A549 (cell line): ENCODE measurements around the gene ST14. TPM values are rescaled to one million over a fixed set of nuclear protein-coding genes. Genes with fewer than 3 reads are reported as not detected.

Source experiments
- ATAC-seq, 2 experiments: fragments of 200-7000 bp in 1 of 2; fragments of >200 bp in 1 of 2; cut with Nextera tagmentation in 1 of 2; cut with Tn5 transposase in 1 of 2; 3 replicates each; pipeline versions ENCODE4 v1.8.0 to v1.9.1; 2018 to 2020; ENCODE audit warnings: mild to moderate bottlenecking in 1 of 2, moderate library complexity in 1 of 2
- CTCF ChIA-PET: fragments of 300-600 bp; sonication (Branson Sonifier 250); formaldehyde crosslinking; extraction: SDS; loops from one replicate; lab custom pipeline; 2021; ENCODE audit warnings: antibody characterized with exemption, inconsistent platforms; lab: Yijun Ruan, JAX
- POLR2A ChIA-PET: fragments of 350-600 bp; formaldehyde crosslinking; extraction: SDS; loops from one replicate; lab custom pipeline; 2021; ENCODE audit warnings: antibody characterized with exemption, inconsistent platforms; lab: Yijun Ruan, JAX
- DNase-seq, 2 experiments: peaks; one replicate each; pipeline versions ENCODE4 v3.0.0 to v3.0.0-alpha.2; 2011 to 2016; ENCODE audit warnings: low read depth in 1 of 2, low spot score in 1 of 2
- FAIRE-seq: peaks from 2 replicates; lab custom pipeline; 2011; peaks lifted over from hg19 to GRCh38; lab: Jason Lieb, UNC
- H3K27ac ChIP-seq, 2 experiments: fragments of >200 bp; sonication (Bioruptor Twin); formaldehyde crosslinking; 3 replicates each; pipeline ENCODE4 v1.5.1; 2016 to 2017
- H3K4me1 ChIP-seq: fragments of >200 bp; sonication (Bioruptor Twin); formaldehyde crosslinking; 3 replicates; pipeline ENCODE4 v1.6.1; 2016
- H3K4me2 ChIP-seq: fragments of >200 bp; sonication (Bioruptor Twin); formaldehyde crosslinking; 3 replicates; pipeline ENCODE4 v1.6.1; 2016
- H3K4me3 ChIP-seq: fragments of >200 bp; sonication (Bioruptor Twin); formaldehyde crosslinking; 3 replicates; pipeline ENCODE4 v1.5.1; 2016
- H3K9me3 ChIP-seq: fragments of >200 bp; sonication (Bioruptor Twin); formaldehyde crosslinking; 3 replicates; pipeline ENCODE4 v1.6.1; 2016
- CBX2 ChIP-seq: fragments of 200-600 bp; sonication (generic); IDR thresholded peaks from 2 replicates; pipeline ENCODE4 v1.6.1; 2016; ENCODE audit warnings: low read depth, mild to moderate bottlenecking, borderline replicate concordance
- CBX8 ChIP-seq: fragments of 200-600 bp; sonication (generic); IDR thresholded peaks from 2 replicates; pipeline ENCODE4 v1.6.1; 2016
- CEBPB ChIP-seq, 2 experiments: fragments of >200 bp in 1 of 2; sonication (Bioruptor Twin) in 1 of 2; formaldehyde crosslinking in 1 of 2; IDR thresholded peaks; 2 replicates each; pipeline ENCODE4 v1.6.1; 2012 to 2016
- CHD4 ChIP-seq: fragments of 200-600 bp; sonication (generic); IDR thresholded peaks from 2 replicates; pipeline ENCODE4 v1.6.1; 2016; ENCODE audit warnings: antibody characterized with exemption, mild to moderate bottlenecking, borderline replicate concordance
- EP300 ChIP-seq, 2 experiments: fragments of >200 bp; sonication (Bioruptor Twin); formaldehyde crosslinking; IDR thresholded peaks; 2 replicates in 1 of 2; 3 replicates in 1 of 2; pipeline ENCODE4 v1.6.1; 2016 to 2017
- FOSL2 ChIP-seq, 2 experiments: fragments of 450-650 bp in 1 of 2; fragments of >200 bp in 1 of 2; sonication (Bioruptor Twin) in 1 of 2; formaldehyde crosslinking; IDR thresholded peaks; 2 replicates each; pipeline versions ENCODE4 v1.5.0 to v1.6.1; 2016 to 2020; ENCODE audit warnings: mild to moderate bottlenecking in 1 of 2, moderate library complexity in 1 of 2
- JUNB ChIP-seq: fragments of >200 bp; sonication (Bioruptor Twin); formaldehyde crosslinking; IDR thresholded peaks from 2 replicates; pipeline ENCODE4 v1.6.1; 2016
- KDM5A ChIP-seq: fragments of 200-600 bp; sonication (generic); IDR thresholded peaks from 2 replicates; pipeline ENCODE4 v1.6.1; 2016; ENCODE audit warnings: antibody characterized with exemption, mild to moderate bottlenecking
- MYC ChIP-seq: IDR thresholded peaks from 2 replicates; pipeline ENCODE4 v1.6.1; 2012; ENCODE audit warnings: mild to moderate bottlenecking, inconsistent platforms, low read length, improper control_type of control experiment, borderline replicate concordance
- POLR2AphosphoS2 ChIP-seq: conservative IDR thresholded peaks from 2 replicates; pipeline ENCODE4 v1.6.1; 2012; ENCODE audit warnings: low read length, improper control_type of control experiment, inconsistent platforms
- RAD21 ChIP-seq, 2 experiments: fragments of >200 bp in 1 of 2; sonication (Bioruptor Twin) in 1 of 2; formaldehyde crosslinking in 1 of 2; IDR thresholded peaks in 1 of 2; conservative IDR thresholded peaks in 1 of 2; 2 replicates in 1 of 2; 3 replicates in 1 of 2; pipeline ENCODE4 v1.6.1; 2012 to 2018; ENCODE audit warnings: inconsistent platforms in 1 of 2
- RARB ChIP-seq: fragments of 250-450 bp; sonication (Bioruptor Pico); IDR thresholded peaks from 2 replicates; pipeline ENCODE4 v1.8.0; 2021; ENCODE audit warnings: mild to moderate bottlenecking, moderate library complexity
- RNF2 ChIP-seq: fragments of 200-600 bp; sonication (generic); IDR thresholded peaks from 2 replicates; pipeline ENCODE4 v1.6.1; 2016; ENCODE audit warnings: low read depth, mild to moderate bottlenecking, antibody characterized with exemption, moderate library complexity, borderline replicate concordance
- ZFP36 ChIP-seq: fragments of 450-650 bp; IDR thresholded peaks from 2 replicates; pipeline ENCODE4 v1.6.1; 2014; ENCODE audit warnings: borderline replicate concordance; ENCODE audit not compliant: partially characterized antibody
- WGBS: methylation state at CpG from one replicate; pipeline ENCODE4 v1.1.6; 2017; ENCODE audit errors: missing lambda C conversion rate; 5-methylcytosine and 5-hydroxymethylcytosine counted together
- polyA plus RNA-seq, 4 experiments: library from polyadenylated mRNA; depleted of rRNA in 3 of 4; stranded (reverse); fragments of >200 nt; fragmentation: RNase III in 1 of 4; extraction: RNeasy Plus Mini Kit Qiagen cat#74134 plus additional on column Dnase treatment in 1 of 4; gene quantifications; 2 replicates in 3 of 4; 3 replicates in 1 of 4; pipeline ENCODE4 v1.2.3, GENCODE V29; 2011 to 2017
- TF ChIP-seq, protein P1 (sequence below): IDR thresholded peaks from 2 replicates; pipeline ENCODE4 v1.6.1; 2012
- TF ChIP-seq, protein P2 (sequence below): IDR thresholded peaks from 2 replicates; pipeline ENCODE4 v1.6.1; 2012; ENCODE audit warnings: low read depth, borderline replicate concordance
- TF ChIP-seq, protein P3 (sequence below): fragments of >200 bp; sonication (Bioruptor Twin); formaldehyde crosslinking; IDR thresholded peaks from 3 replicates; pipeline ENCODE4 v1.6.1; 2016
- TF ChIP-seq, protein P4 (sequence below): fragments of 150-350 bp; IDR thresholded peaks from 2 replicates; pipeline ENCODE4 v1.6.1; 2014; ENCODE audit warnings: low read depth, mild to moderate bottlenecking, low read length

ST14 gene
- polyA plus RNA-seq, 2 of the 4 experiments (the other 2 are of a cell fraction) = 0.05 to 0.17 TPM

DNA sequence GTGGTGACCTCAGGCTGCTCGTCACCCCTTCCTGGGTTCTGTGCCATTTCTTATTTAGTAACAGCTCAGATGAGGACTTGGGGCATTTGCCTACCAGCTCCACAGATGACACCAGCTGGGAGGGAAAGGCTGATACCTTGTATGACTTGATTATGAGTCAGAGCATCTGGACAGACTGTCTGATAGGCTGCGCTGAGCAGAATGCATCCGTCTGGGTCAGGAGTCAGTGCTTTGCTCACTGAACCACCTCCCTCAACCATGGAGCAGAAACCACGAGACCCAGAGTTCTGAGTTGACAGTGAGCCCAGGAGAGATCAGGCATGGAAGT, 6.8 kb downstream of the ST14 start:
- POLR2A ChIA-PET = no interaction called here
- Histone ChIP-seq H3K9me3 (no peaks in the 10 kb centered on the region), H3K4me3 (no peak overlapping the region), H3K27ac (peak overlapping the region; percentile 67 to 79), H3K4me1 (peaks cover 24% of the 10 kb centered on the region), H3K4me2 (peak overlapping the region; percentile 47)
- FAIRE-seq (no peak), ATAC-seq (peak; percentile 98 to 99), DNase-seq (peak; percentile 81 to 87)
- TF ChIP-seq EP300 (IDR thresholded peaks at IDR 0.05) (no peak), ZFP36 (no peak), FOSL2 (IDR thresholded peaks at IDR 0.05) (peak; percentile 63), FOSL2 (CRISPR knock-in tag; IDR thresholded peaks at IDR 0.05) (peak; percentile 76), KDM5A (no peak), JUNB (peak; percentile 47; the same call in 1 of the 2 replicates)
- TF ChIP-seq, protein P1, sequence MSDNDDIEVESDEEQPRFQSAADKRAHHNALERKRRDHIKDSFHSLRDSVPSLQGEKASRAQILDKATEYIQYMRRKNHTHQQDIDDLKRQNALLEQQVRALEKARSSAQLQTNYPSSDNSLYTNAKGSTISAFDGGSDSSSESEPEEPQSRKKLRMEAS = peak; percentile 61
- TF ChIP-seq, protein P2, sequence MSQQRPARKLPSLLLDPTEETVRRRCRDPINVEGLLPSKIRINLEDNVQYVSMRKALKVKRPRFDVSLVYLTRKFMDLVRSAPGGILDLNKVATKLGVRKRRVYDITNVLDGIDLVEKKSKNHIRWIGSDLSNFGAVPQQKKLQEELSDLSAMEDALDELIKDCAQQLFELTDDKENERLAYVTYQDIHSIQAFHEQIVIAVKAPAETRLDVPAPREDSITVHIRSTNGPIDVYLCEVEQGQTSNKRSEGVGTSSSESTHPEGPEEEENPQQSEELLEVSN = peak; percentile 50; the same call in 1 of the 2 replicates
- 0% methylated on average over 4 of the region's 4 CpGs for WGBS
- CTCF ChIA-PET = interaction anchor here (1.1 to 2.2 kb wide), 2 partner anchors 9 to 20 kb away, joined by 3 to 5 read pairs; no protein-coding TSS in a partner anchor

DNA sequence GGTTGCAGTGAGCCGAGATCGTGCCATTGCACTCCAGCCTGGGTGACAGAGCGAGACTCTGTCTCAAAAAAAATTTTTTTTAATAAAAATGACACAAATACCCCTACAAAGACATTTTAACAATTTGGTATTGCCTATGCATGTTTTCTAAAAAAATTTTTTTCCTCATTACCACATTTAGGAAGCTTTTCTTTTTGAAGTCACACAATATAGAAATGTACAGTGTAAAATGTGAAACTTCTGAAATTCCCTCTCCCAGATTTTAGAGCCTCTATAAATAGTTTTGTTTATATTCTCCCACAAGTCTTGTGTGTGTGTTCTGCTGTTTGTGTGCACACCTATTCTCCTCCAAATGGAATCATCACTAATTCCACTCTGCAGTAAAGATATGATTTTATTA, 7.6 kb downstream of the ST14 start:
- no peaks in the 10 kb centered on the region for H3K9me3 ChIP-seq
- ATAC-seq (no peak), DNase-seq (no peak), FAIRE-seq (no peak)
- ChIA-PET CTCF (no interaction called here), POLR2A (no interaction called here)
- H3K27ac ChIP-seq = peak overlapping the region; percentile 67 to 79
- H3K4me1 ChIP-seq = peaks cover 24% of the 10 kb centered on the region
- TF ChIP-seq, protein P1 = no peak
- no peak for TF ChIP-seq RARB (CRISPR knock-in tag)
- TF ChIP-seq MYC = no peak
- TF ChIP-seq, protein P3, sequence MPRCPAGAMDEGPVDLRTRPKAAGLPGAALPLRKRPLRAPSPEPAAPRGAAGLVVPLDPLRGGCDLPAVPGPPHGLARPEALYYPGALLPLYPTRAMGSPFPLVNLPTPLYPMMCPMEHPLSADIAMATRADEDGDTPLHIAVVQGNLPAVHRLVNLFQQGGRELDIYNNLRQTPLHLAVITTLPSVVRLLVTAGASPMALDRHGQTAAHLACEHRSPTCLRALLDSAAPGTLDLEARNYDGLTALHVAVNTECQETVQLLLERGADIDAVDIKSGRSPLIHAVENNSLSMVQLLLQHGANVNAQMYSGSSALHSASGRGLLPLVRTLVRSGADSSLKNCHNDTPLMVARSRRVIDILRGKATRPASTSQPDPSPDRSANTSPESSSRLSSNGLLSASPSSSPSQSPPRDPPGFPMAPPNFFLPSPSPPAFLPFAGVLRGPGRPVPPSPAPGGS = no peak
- peak overlapping the region; percentile 47; the same call in 1 of the 3 replicates for H3K4me2 ChIP-seq
- no peak overlapping the region for H3K4me3 ChIP-seq
- 94% methylated on average over 3 of the region's 3 CpGs for WGBS

DNA sequence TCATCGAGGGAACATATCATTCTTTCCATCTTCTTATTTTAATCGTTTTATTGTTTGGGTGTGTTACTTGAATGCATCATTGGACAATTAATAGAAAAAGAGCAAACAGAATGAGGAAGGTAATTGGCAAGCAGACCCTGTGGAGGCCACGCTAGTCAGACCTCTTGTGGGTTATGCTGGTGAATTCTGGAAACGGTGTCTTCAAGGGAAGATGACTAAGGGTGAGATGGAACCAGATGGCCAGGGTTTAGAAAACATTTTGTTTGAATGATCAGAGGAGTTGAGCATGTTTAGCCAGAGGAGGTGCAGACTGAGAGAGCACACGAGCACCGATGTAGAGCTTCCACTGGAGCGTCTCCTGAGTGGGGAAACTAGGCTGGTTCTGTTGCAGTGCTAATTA, 8.5 kb downstream of the ST14 start:
- Histone ChIP-seq H3K4me2 (no peak overlapping the region), H3K4me3 (no peak overlapping the region)
- 79% methylated on average over 7 of the region's 7 CpGs for WGBS
- ATAC-seq (no peak), FAIRE-seq (no peak)
- ChIA-PET POLR2A (no interaction called here), CTCF (no interaction called here)
- TF ChIP-seq CHD4 (no peak), CBX8 (no peak), POLR2AphosphoS2 (no peak), KDM5A (no peak), RNF2 (no peak), RAD21 (conservative IDR thresholded peaks at IDR 0.05 in 1 of 2, IDR thresholded peaks at IDR 0.05 in 1 of 2) (no peak), CBX2 (no peak), EP300 (IDR thresholded peaks at IDR 0.05) (no peak), CEBPB (IDR thresholded peaks at IDR 0.05) (no peak)
- TF ChIP-seq, protein P4, sequence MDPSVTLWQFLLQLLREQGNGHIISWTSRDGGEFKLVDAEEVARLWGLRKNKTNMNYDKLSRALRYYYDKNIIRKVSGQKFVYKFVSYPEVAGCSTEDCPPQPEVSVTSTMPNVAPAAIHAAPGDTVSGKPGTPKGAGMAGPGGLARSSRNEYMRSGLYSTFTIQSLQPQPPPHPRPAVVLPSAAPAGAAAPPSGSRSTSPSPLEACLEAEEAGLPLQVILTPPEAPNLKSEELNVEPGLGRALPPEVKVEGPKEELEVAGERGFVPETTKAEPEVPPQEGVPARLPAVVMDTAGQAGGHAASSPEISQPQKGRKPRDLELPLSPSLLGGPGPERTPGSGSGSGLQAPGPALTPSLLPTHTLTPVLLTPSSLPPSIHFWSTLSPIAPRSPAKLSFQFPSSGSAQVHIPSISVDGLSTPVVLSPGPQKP = no peak
- TF ChIP-seq, protein P1 = no peak
- TF ChIP-seq, all 56 proteins: peak for 0
- Histone ChIP-seq H3K4me1 (peaks cover 24% of the 10 kb centered on the region), H3K9me3 (no peaks in the 10 kb centered on the region), H3K27ac (no peak overlapping the region)
- DNase-seq = no peak
